Left kidney (tissue), 2 donors: ENCODE results near the gene KIF17. TPM values are rescaled to one million over a fixed set of nuclear protein-coding genes. Genes with fewer than 3 reads are reported as not detected.

Experiments used
- DNase-seq: peaks from one replicate; pipeline ENCODE4 v3.0.0-alpha.2; 2013
- polyA plus RNA-seq: library from polyadenylated mRNA; unstranded; fragments of 120-200 nt; gene quantifications from one replicate; pipeline ENCODE4 v1.2.1, GENCODE V29; 2013; ENCODE audit not compliant: insufficient read length

KIF17 gene
- polyA plus RNA-seq, 1 donor, result 4.3 TPM

- no peak for DNase-seq
These were observed 7.1 kb downstream of the KIF17 start for GRCh38 chr1:20710469-20711284.

GRCh38 chr1:20709868-20710267 is 7.9 kb downstream of the KIF17 start:
- DNase-seq, result no peak

GRCh38 chr1:20708891-20709290 is 8.9 kb downstream of the KIF17 start:
- DNase-seq, result no peak

GRCh38 chr1:20708057-20708456 is 9.8 kb downstream of the KIF17 start:
- DNase-seq, result no peak

- no peak for DNase-seq
These were observed 11.0 kb downstream of the KIF17 start for GRCh38 chr1:20706841-20707240.

GRCh38 chr1:20705203-20705755 is 12.5 kb downstream of the KIF17 start:
- DNase-seq, result no peak

- no peak for DNase-seq
These were observed 13.2 kb downstream of the KIF17 start for GRCh38 chr1:20704390-20705202.

GRCh38 chr1:20703124-20703756 is 14.6 kb downstream of the KIF17 start:
- no peak for DNase-seq

GRCh38 chr1:20702416-20702815 is 15.4 kb downstream of the KIF17 start:
- DNase-seq, result no peak

- no peak for DNase-seq
These were observed 16.0 kb downstream of the KIF17 start for GRCh38 chr1:20701847-20702246.

GRCh38 chr1:20701446-20701845 is 16.4 kb downstream of the KIF17 start:
- DNase-seq, result no peak

- DNase-seq, result no peak
These were observed 17.1 kb downstream of the KIF17 start for GRCh38 chr1:20700636-20701215.

GRCh38 chr1:20699558-20699957 is 18.2 kb downstream of the KIF17 start:
- no peak for DNase-seq

GRCh38 chr1:20698195-20698910 is 19.5 kb downstream of the KIF17 start:
- DNase-seq, result no peak

GRCh38 chr1:20697563-20697962 is 20.2 kb downstream of the KIF17 start:
- DNase-seq, result no peak

- DNase-seq, result peak; percentile 87
These were observed 21.1 kb downstream of the KIF17 start for GRCh38 chr1:20696397-20697333.

- no peak for DNase-seq
These were observed 22.3 kb downstream of the KIF17 start for GRCh38 chr1:20695515-20695914.

- no peak for DNase-seq
These were observed 24.2 kb downstream of the KIF17 start for GRCh38 chr1:20693623-20694022.

GRCh38 chr1:20691872-20692271 is 25.9 kb downstream of the KIF17 start:
- no peak for DNase-seq

GRCh38 chr1:20689645-20690056 is 28.2 kb downstream of the KIF17 start:
- no peak for DNase-seq
